ENCODE measurements around the gene HGF. TPM values are rescaled to one million over a fixed set of nuclear protein-coding genes. Genes with fewer than 3 reads are reported as not detected.

Gene HGF
- total and polyA plus RNA-seq, 2 donors = 1.2 TPM

DNA sequence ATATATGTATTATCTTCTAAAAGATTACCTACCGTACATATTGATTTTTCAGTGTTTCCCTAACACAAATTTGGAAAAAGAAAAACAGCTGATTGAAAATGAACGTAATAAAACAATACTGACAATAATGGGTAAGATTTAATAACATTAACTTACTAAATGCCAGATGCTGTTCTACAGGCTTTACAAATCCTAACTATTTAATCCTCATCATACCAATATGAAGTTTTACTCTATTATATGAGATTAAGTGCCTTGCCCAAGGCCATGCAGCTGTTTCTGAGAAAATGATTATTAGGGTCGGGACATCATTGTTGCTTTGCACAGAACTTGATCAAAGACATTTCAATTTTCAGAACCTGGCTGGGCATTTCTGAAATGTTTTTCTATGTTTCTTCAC is 104.6 kb downstream of the HGF start:
- Histone ChIP-seq H3K4me1 (ENCODE audit: control insufficient read depth in 2 of 2, insufficient read depth in 2 of 2, low read length in 2 of 2) (no peaks in the 10 kb centered on the region), H3K27me3 (ENCODE audit: control insufficient read depth in 2 of 2, insufficient read depth in 1 of 2, low read length in 1 of 2) (no peaks in the 10 kb centered on the region), H3K9me3 (ENCODE audit: control insufficient read depth in 2 of 2, insufficient read depth in 1 of 2, low read length in 1 of 2) (no peaks in the 10 kb centered on the region), H3K27ac (ENCODE audit: low read depth in 1 of 2, low read length in 1 of 2) (no peak overlapping the region), H3K36me3 (ENCODE audit: control insufficient read depth in 2 of 2, insufficient read depth in 2 of 2, low read length in 1 of 2) (no peaks in the 10 kb centered on the region), H3K4me3 (ENCODE audit: low read length in 2 of 2) (no peak overlapping the region)
- WGBS = 97% methylated on average over 3 of the region's 3 CpGs
- DNase-seq (ENCODE audit: low read depth in 6 of 9, low spot score in 9 of 9) = no peak

DNA sequence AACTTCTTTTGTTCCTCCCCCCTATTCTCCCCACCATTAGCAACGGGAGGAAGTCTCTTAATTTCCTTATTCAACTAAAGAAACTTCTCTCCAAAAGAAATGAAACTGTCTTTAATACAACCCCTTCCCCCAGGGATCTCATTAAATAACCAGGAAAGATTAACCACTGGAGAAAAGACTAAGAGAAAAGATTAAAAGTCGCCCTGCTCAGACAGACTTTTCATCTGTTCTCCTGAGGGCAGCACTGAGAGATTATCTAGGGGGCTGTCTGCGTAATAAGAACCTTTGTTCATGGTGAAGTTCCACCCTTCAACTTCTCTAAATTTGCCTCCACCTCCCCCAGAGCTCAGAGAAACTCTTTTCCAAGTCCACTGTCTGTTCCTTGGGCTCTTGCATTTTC is 105.5 kb downstream of the HGF start:
- H3K4me1 ChIP-seq (ENCODE audit: control insufficient read depth in 2 of 2, insufficient read depth in 2 of 2, low read length in 2 of 2) = no peaks in the 10 kb centered on the region
- H3K9me3 ChIP-seq (ENCODE audit: control insufficient read depth in 2 of 2, insufficient read depth in 1 of 2, low read length in 1 of 2) = no peaks in the 10 kb centered on the region
- no peaks in the 10 kb centered on the region for H3K27me3 ChIP-seq (ENCODE audit: control insufficient read depth in 2 of 2, insufficient read depth in 1 of 2, low read length in 1 of 2)
- no peak overlapping the region for H3K27ac ChIP-seq (ENCODE audit: low read depth in 1 of 2, low read length in 1 of 2)
- no peak for DNase-seq (ENCODE audit: low read depth in 6 of 9, low spot score in 9 of 9)
- H3K4me3 ChIP-seq (ENCODE audit: low read length in 2 of 2) = no peak overlapping the region
- H3K36me3 ChIP-seq (ENCODE audit: control insufficient read depth in 2 of 2, insufficient read depth in 2 of 2, low read length in 1 of 2) = no peaks in the 10 kb centered on the region
- WGBS = 88% methylated on average over 3 of the region's 3 CpGs

DNA sequence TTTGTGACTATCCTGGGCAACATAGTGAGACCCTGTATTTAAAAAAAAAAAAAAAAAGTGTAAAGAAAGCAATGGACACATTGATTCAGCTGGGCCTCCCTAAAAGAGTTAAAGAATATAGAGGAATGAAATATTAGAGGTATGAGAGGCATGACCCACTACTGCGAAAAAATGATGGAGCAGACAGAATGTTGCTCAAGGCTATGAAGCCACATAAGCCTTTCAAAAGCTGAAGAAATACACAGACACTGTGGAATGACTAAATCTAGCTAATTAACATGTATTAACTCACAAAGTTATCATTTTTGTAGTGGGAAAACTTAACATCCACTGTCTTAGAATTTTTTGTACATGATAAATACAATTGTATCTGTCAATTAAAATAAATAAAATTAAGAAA is 107.3 kb downstream of the HGF start:
- Histone ChIP-seq H3K4me3 (ENCODE audit: low read length in 2 of 2) (no peak overlapping the region), H3K4me1 (ENCODE audit: control insufficient read depth in 2 of 2, insufficient read depth in 2 of 2, low read length in 2 of 2) (no peaks in the 10 kb centered on the region)
- 97% methylated on average over 1 of the region's 1 CpG for WGBS

DNA sequence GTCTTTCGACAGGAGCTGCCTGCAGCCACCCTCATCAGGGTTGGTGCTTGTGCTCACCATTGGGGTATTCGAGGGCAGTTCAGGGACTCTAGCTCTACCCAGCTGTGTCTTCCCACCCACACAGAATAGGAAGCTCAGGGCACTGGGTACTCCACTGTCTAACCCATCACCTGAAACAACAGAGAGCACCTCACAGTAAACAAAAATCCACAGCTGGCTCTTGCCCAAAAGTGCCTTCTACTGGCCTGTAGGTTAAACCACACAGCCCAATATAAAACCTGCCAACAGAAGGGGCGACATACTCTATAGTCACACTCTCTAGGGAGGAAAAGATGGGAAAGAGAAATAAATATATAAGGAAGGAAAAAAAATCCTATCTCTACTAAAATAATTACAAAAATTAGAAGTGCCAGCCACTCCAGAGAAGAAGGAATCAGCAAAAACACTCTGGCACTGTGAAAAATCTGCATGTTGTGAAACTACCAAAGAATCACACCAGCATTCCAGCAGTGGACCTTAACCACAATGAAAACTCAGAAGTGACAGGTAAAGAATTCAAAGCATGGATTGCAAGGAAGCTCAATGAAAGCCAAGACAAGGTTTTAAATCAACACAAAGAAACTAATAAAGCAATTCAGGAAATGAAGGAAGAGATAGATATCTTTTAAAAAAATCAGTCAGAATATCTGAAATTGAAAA is 110.0 kb downstream of the HGF start:
- Histone ChIP-seq H3K9me3 (ENCODE audit: control insufficient read depth in 2 of 2, insufficient read depth in 1 of 2, low read length in 1 of 2) (no peaks in the 10 kb centered on the region), H3K27ac (ENCODE audit: low read depth in 1 of 2, low read length in 1 of 2) (no peak overlapping the region), H3K4me1 (ENCODE audit: control insufficient read depth in 2 of 2, insufficient read depth in 2 of 2, low read length in 2 of 2) (no peaks in the 10 kb centered on the region), H3K27me3 (ENCODE audit: control insufficient read depth in 2 of 2, insufficient read depth in 1 of 2, low read length in 1 of 2) (no peaks in the 10 kb centered on the region), H3K36me3 (ENCODE audit: control insufficient read depth in 2 of 2, insufficient read depth in 2 of 2, low read length in 1 of 2) (no peaks in the 10 kb centered on the region), H3K4me3 (ENCODE audit: low read length in 2 of 2) (no peak overlapping the region)
- no peak for DNase-seq (ENCODE audit: low read depth in 6 of 9, low spot score in 9 of 9)
- whole genome bisulfite sequencing = 99% methylated on average over 3 of the region's 3 CpGs

More for the DNA sequence above, 107.3 kb downstream of the HGF start:
- Histone ChIP-seq H3K36me3 (ENCODE audit: control insufficient read depth in 2 of 2, insufficient read depth in 2 of 2, low read length in 1 of 2) (no peaks in the 10 kb centered on the region), H3K27ac (ENCODE audit: low read depth in 1 of 2, low read length in 1 of 2) (no peak overlapping the region), H3K9me3 (ENCODE audit: control insufficient read depth in 2 of 2, insufficient read depth in 1 of 2, low read length in 1 of 2) (no peaks in the 10 kb centered on the region), H3K27me3 (ENCODE audit: control insufficient read depth in 2 of 2, insufficient read depth in 1 of 2, low read length in 1 of 2) (no peaks in the 10 kb centered on the region)
- DNase-seq (ENCODE audit: low read depth in 6 of 9, low spot score in 9 of 9) = no peak

DNA sequence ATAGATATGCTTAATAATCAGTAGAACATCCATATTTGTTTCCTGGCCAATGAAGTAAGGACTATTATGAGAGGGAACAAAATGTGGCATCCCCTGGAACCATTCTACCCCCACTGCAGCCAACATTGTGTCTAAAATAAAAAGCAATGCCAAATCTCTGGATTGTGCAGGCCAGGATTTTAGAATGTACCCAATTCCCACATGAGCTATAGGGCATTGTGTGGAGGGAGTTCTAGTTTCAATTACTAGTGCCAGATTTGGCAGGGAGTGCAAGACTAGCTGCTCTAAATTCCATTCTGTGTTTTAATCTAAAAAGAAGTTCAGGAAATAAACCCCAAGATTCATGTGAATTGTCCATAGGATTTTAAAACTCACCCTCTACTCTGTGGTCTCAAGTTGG is 112.3 kb downstream of the HGF start:
- H3K4me1 ChIP-seq (ENCODE audit: control insufficient read depth in 2 of 2, insufficient read depth in 2 of 2, low read length in 2 of 2) = no peaks in the 10 kb centered on the region
- no peak overlapping the region for H3K27ac ChIP-seq (ENCODE audit: low read depth in 1 of 2, low read length in 1 of 2)
- no peaks in the 10 kb centered on the region for H3K27me3 ChIP-seq (ENCODE audit: control insufficient read depth in 2 of 2, insufficient read depth in 1 of 2, low read length in 1 of 2)
- H3K4me3 ChIP-seq (ENCODE audit: low read length in 2 of 2) = no peak overlapping the region
- no peaks in the 10 kb centered on the region for H3K9me3 ChIP-seq (ENCODE audit: control insufficient read depth in 2 of 2, insufficient read depth in 1 of 2, low read length in 1 of 2)
- no peaks in the 10 kb centered on the region for H3K36me3 ChIP-seq (ENCODE audit: control insufficient read depth in 2 of 2, insufficient read depth in 2 of 2, low read length in 1 of 2)
- DNase-seq (ENCODE audit: low read depth in 6 of 9, low spot score in 9 of 9) = no peak

DNA sequence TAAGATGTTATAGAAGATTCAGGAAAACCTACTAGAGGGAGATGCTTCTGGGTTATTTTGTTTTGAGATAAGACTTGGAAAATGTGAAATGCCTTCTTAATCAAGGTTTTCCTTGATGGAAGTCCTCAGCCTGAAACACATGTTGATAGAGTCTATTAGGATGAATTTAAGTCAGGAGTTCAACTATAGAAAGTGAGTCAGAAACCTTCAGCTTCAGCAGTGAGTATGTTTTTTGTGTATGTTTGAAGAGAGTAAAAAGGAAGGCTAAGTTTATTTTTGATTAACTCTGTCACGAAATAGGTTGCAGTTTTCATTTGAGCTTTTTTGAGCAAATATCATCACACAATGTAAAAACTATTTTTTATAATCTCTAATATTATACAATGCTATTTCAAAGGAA is 114.6 kb downstream of the HGF start:
- 91% methylated on average over 1 of the region's 1 CpG for WGBS
- Histone ChIP-seq H3K4me1 (ENCODE audit: control insufficient read depth in 2 of 2, insufficient read depth in 2 of 2, low read length in 2 of 2) (no peaks in the 10 kb centered on the region), H3K27ac (ENCODE audit: low read depth in 1 of 2, low read length in 1 of 2) (no peak overlapping the region), H3K9me3 (ENCODE audit: control insufficient read depth in 2 of 2, insufficient read depth in 1 of 2, low read length in 1 of 2) (no peaks in the 10 kb centered on the region), H3K27me3 (ENCODE audit: control insufficient read depth in 2 of 2, insufficient read depth in 1 of 2, low read length in 1 of 2) (no peaks in the 10 kb centered on the region), H3K4me3 (ENCODE audit: low read length in 2 of 2) (no peak overlapping the region), H3K36me3 (ENCODE audit: control insufficient read depth in 2 of 2, insufficient read depth in 2 of 2, low read length in 1 of 2) (no peaks in the 10 kb centered on the region)
- DNase-seq (ENCODE audit: low read depth in 6 of 9, low spot score in 9 of 9) = no peak

DNA sequence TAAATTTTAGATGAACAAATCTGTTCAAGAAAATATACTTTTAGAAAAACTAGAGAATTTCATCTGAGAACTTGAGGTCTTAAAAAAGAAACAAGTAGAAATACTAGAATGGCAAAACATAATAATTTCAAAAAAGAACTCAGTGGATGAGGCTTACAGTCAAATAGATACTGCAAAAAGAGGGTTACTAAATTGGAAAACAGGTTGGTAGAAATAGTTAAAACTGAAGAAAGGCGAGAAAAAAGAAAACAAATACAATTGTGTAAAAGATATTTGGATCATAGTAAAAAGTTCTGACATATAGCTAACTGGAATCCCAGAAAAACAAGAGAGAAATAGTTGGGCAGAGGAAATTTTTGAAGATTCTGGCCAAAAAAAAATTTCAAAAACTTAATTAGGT is 117.6 kb downstream of the HGF start:
- Histone ChIP-seq H3K27ac (ENCODE audit: low read depth in 1 of 2, low read length in 1 of 2) (no peak overlapping the region), H3K27me3 (ENCODE audit: control insufficient read depth in 2 of 2, insufficient read depth in 1 of 2, low read length in 1 of 2) (no peaks in the 10 kb centered on the region), H3K9me3 (ENCODE audit: control insufficient read depth in 2 of 2, insufficient read depth in 1 of 2, low read length in 1 of 2) (no peaks in the 10 kb centered on the region), H3K4me1 (ENCODE audit: control insufficient read depth in 2 of 2, insufficient read depth in 2 of 2, low read length in 2 of 2) (no peaks in the 10 kb centered on the region), H3K36me3 (ENCODE audit: control insufficient read depth in 2 of 2, insufficient read depth in 2 of 2, low read length in 1 of 2) (no peaks in the 10 kb centered on the region), H3K4me3 (ENCODE audit: low read length in 2 of 2) (no peak overlapping the region)
- 96% methylated on average over 1 of the region's 1 CpG for WGBS
- no peak for DNase-seq (ENCODE audit: low read depth in 6 of 9, low spot score in 9 of 9)
